ENCODE results near the gene WIF1. TPM values are rescaled to one million over a fixed set of nuclear protein-coding genes. Genes with fewer than 3 reads are reported as not detected.

Gene WIF1
- total and polyA plus RNA-seq, 2 of the 8 experiments (the other 6 are each of a cell fraction or from before 2014, with no cell fraction given), result 1.8 to 9.1 TPM

DNA sequence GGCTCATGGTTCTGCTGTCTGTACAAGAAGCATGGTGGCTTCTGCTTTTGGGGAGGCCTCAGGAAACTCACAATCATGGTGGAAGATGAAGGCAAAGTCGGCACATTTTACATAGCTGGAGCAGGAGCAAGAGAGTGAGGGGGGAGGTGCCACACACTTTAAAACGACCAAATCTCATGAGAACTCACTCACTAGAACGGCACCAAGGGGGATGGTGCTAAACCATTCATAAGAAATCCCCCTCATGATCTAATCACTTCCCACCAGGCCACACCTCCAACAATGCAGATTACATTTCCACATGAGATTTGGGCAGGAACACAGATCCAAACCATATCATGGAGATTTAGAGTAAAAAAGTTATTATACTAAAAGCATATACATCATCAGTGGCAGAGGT lies 34.7 kb upstream of the WIF1 start (continued):
- TF ChIP-seq BCL11A (IDR thresholded peaks at IDR 0.05; ENCODE audit: low read depth in 2 of 2, low read length in 2 of 2) (no peak), ATF2 (IDR thresholded peaks at IDR 0.05; ENCODE audit: low read length) (no peak), RBBP5 (IDR thresholded peaks at IDR 0.05; ENCODE audit: borderline replicate concordance, low read depth, low read length) (no peak), SIX5 (IDR thresholded peaks at IDR 0.05; ENCODE audit: low read depth, low read length) (no peak), RAD21 (IDR thresholded peaks at IDR 0.05 in 1 of 2, conservative IDR thresholded peaks at IDR 0.05 in 1 of 2; ENCODE audit: low read depth in 2 of 2, low read length in 2 of 2) (no peak), E2F6 (IDR thresholded peaks at IDR 0.05) (no peak)

All from H1 (cell line).